Stimulated activated CD4-positive, alpha-beta T cell treated with anti-CD3 and anti-CD28 coated beads, Interleukin-15, amount 100 ng/mL, for 48 hours (primary cell): ENCODE data around the gene PDE11A.
"Not testable (repeated sequence)": the region's sequence is repeated elsewhere in the genome, so short reads cannot be mapped to it uniquely, and the experiment has no call there.

Source experiments
- DNase-seq, 2 donors: peaks; one replicate each; pipeline ENCODE4 v3.0.0-alpha.2; 2020; ENCODE audit warnings: low read depth in 2 of 2

The PDE11A gene

GRCh38 chr2:178074123-178075005 lies 1.8 kb upstream of the PDE11A start:
- DNase-seq = no peak

GRCh38 chr2:178072000-178072382 lies 586 bp downstream of the PDE11A start:
- no peak for DNase-seq

- DNase-seq = no peak
Measured at GRCh38 chr2:178070824-178071223, 1.8 kb downstream of the PDE11A start.

GRCh38 chr2:178069551-178069950 lies 3.0 kb downstream of the PDE11A start:
- no peak for DNase-seq

GRCh38 chr2:178068823-178069454 lies 3.6 kb downstream of the PDE11A start:
- no peak for DNase-seq

GRCh38 chr2:178066890-178067669 lies 5.5 kb downstream of the PDE11A start:
- DNase-seq = no peak

- DNase-seq = no peak
Measured at GRCh38 chr2:178066324-178066723, 6.3 kb downstream of the PDE11A start.

GRCh38 chr2:178059681-178060080 lies 12.9 kb downstream of the PDE11A start:
- DNase-seq = no peak

- DNase-seq = no peak
Measured at GRCh38 chr2:178059111-178059510, 13.5 kb downstream of the PDE11A start.

- DNase-seq = no peak
Measured at GRCh38 chr2:178057179-178057680, 15.3 kb downstream of the PDE11A start.

GRCh38 chr2:178056345-178056744 lies 16.2 kb downstream of the PDE11A start:
- no peak for DNase-seq

GRCh38 chr2:178051257-178051656 lies 21.3 kb downstream of the PDE11A start:
- not testable (repeated sequence) for DNase-seq

- no peak for DNase-seq
Measured at GRCh38 chr2:178047391-178047790, 25.2 kb downstream of the PDE11A start.

- no peak for DNase-seq
Measured at GRCh38 chr2:178044836-178045235, 27.7 kb downstream of the PDE11A start.

- no peak for DNase-seq
Measured at GRCh38 chr2:178043266-178043665, 29.3 kb downstream of the PDE11A start.

- not testable (repeated sequence) for DNase-seq
Measured at GRCh38 chr2:178033583-178033982, 39.0 kb downstream of the PDE11A start.

- no peak for DNase-seq
Measured at GRCh38 chr2:178029342-178029741, 43.2 kb downstream of the PDE11A start.

- no peak for DNase-seq
Measured at GRCh38 chr2:178025551-178026185, 46.9 kb downstream of the PDE11A start.

- DNase-seq = no peak
Measured at GRCh38 chr2:178018141-178018540, 54.4 kb downstream of the PDE11A start.

GRCh38 chr2:178016612-178017011 lies 56.0 kb downstream of the PDE11A start:
- DNase-seq = no peak

GRCh38 chr2:178012639-178013038 lies 59.9 kb downstream of the PDE11A start:
- no peak for DNase-seq

GRCh38 chr2:178009813-178010212 lies 62.8 kb downstream of the PDE11A start:
- no peak for DNase-seq
